ENCODE measurements around the gene DHRSX.
"Not testable (repeated sequence)": the region's sequence is repeated elsewhere in the genome, so short reads cannot be mapped to it uniquely, and the experiment has no call there.

The DHRSX gene

DNA sequence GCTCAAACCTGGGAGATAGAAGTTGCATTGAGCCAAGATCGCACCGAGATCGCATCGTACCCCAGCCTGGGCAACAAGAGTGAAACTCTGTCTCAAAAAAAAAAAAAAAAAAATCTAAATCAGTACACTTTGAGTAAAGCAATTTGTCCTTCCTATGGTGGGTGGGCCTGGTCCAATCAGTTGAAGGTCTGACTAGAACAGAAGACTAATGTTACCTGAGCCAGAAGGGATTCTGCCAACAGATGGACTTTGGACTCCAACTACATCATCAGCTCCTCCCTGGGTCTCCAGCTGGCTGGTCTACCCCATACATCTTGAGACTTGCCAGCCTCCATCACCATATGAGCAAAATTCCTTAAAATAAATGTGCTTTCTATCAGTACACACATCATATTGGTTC is 155.2 kb downstream of the DHRSX start:
- no peak for DNase-seq

DNA sequence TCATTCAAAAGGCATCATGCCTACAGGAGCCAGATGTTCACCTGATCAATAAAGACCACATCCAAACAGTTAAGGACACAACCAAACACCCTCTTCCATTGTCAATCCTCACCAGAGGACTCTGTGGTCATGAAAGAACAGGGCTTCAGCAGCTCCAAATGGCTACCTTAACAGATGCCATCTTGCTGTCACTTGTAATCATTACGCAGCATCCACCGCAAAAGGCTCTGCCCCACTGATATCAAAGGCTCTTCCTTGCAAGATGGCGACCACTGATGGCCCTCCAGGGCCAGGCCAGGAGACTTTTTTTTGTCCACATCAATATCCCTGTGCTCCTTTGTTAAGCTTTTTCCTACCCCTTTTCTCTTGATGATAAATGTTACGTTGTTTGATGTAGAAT is 157.4 kb downstream of the DHRSX start:
- no peak for DNase-seq

DNA sequence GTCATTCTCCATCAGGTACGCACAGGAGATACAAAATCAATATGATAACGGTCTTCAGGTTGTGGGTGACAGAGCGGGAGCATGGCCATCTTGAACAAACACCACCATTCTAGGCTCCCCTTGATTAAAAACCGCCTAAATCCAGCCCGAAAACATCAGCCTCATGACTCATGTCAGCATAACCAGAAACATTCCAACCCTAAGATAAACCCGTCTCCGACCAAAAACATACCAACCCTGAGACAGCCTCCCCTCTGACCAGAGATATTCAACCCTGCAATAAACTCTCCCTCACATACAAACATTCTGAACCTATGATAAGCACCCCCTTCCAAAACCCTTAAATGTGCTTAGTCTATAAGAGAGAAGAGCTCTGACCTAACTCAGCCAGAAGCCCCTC is 157.9 kb downstream of the DHRSX start:
- no peak for DNase-seq

DNA sequence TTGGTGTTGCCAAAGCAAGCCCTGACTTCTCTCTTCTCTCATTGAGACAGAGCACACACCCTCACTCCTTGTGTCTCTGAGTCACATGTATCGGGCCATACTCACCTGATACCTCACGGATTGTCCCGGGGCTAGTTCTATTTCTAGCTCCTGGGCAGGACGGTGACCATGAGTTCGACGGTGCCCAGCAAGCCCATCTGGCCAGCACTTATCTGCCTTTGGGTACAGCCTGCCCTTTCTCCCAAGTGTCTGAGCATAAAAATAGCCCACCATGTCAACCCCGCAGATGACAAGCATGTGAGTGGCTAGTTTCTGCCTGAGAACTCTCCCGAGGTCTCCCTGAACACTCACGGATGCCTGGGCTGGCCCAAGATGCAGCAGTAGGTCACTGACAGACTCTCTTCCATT is 158.5 kb downstream of the DHRSX start:
- no peak for DNase-seq

DNA sequence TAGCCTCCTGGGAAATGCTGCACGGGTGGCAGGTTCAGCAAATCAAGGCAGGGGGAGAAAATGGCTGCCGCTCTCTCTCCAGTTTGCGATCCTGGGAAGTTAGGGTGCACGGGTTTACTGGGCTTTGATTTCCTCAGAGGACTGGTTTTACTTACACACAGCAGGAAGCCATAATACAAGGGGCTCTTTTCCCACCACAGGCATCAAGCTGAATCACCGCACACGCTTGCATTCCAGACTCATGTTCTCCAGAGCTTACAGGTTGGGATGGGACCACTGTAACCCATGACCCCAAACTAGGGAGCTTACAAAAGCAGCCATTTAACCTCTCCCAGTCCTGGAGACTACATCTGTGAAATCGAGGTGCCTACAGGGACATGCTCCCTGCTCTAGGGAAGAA is 159.8 kb downstream of the DHRSX start:
- DNase-seq: no peak

DNA sequence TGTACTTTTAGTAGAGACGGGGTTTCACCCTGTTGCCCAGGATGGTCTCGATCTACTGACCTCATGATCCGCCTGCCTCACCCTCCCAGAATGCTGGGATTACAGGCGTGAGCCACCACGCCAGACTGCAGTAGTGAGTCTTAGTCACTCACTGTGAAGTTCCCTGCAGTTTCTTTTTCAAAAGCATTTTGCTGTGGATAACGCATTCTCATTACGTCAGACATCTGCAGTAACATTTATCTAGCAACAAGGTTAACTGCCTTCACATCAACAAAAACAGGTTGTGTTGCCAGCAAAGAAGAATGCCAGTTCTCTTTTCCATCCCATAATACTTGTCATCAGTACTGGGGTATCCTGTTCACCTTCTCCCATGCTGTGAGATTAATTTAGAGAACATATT is 164.6 kb downstream of the DHRSX start:
- DNase-seq: no peak

DNA sequence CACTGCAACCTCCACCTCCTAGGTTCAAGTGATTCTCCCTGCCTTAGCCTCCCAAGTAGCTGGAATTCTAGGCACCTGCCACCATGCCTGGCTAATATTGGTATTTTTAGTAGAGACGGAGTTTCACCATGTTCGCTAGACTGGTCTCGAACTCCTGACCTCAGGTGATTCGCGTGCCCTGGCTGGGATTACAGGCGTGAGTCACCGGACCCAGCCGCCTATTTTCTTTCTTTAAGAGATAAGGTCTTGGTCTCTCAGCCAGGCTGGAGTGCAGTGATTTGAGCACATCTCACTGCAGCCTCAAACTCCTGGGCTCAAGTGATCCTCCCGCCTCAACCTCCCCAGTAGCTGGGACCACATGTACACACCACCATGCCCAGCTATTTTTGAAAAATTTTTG is 166.5 kb downstream of the DHRSX start:
- no peak for DNase-seq

DNA sequence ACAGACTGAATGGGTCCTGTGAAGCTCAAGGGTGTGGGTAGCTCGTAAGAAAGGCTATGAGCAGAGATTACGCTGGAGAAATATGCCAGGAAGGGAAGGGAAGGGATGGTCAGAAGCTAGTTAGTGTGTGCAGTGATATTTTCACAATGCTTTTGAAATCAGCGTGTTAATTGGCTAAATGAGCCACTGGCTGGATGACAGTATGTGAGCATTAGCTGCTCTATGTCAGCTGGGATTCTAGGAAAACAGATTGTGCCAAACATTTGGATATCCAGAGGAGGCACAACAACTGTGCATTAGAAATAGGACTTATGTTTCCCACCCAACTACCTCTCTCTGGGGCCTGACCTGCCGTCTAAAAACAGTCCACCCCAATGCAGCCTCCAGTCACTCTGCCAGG is 168.5 kb downstream of the DHRSX start:
- DNase-seq: no peak

DNA sequence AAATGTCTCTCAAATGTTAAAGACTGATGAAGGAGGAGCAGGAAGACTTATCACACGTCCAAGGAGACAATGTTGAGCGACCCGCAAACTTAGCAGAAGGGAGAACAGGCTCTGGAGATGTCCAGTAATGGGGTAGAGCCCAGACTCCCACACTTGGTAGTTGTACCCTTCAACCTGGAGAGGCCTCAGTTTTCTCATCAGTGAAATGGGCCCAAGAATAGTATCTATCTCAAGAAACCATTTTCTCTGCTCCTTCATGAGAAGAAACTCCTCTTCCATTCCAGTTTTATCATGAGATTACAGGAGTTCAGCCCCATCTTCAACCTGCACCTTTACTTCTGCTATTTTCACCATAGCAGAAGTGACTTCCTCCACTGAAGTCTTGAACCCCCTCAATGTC is 169.9 kb downstream of the DHRSX start:
- no peak for DNase-seq

DNA sequence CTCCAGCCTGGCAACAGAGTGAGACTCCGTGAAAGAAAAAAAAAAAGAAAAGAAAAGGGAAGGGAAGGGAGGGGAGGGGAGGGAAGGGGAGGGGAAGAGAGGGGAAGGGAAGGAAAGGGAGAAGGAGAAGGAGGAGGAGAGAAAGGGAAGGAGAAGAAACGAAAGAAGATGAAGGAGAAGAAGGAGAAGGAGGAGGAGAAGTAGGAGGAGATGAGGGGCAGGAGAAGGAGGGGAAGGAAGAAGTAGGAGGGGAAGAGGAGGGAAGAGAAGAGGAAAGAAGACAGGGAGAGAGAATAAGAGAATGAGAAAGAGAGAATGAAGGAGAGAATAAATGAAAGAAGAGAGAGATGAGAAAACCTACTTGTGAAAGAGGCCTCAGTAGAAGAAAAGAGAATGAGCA is 170.3 kb downstream of the DHRSX start:
- DNase-seq: no peak

DNA sequence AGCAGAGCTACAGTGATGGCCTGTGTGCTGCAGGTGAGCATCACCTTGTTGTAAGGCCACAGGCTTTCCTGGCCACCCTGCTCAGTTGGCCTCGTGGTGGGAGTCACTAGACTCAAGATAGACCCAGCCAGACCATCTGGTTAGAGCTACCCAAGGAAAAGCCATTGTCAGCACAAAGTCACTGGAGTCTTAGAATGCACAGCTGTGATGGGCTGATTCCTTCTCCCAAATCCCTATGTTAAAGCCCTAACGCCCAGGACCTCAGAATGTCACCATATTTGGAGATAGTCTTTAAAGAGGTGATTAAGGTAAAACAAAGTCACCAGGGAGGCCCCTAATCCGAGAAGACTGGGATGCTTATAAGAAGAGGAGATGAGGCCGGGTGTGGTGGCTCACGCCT is 173.4 kb downstream of the DHRSX start:
- DNase-seq: no peak

DNA sequence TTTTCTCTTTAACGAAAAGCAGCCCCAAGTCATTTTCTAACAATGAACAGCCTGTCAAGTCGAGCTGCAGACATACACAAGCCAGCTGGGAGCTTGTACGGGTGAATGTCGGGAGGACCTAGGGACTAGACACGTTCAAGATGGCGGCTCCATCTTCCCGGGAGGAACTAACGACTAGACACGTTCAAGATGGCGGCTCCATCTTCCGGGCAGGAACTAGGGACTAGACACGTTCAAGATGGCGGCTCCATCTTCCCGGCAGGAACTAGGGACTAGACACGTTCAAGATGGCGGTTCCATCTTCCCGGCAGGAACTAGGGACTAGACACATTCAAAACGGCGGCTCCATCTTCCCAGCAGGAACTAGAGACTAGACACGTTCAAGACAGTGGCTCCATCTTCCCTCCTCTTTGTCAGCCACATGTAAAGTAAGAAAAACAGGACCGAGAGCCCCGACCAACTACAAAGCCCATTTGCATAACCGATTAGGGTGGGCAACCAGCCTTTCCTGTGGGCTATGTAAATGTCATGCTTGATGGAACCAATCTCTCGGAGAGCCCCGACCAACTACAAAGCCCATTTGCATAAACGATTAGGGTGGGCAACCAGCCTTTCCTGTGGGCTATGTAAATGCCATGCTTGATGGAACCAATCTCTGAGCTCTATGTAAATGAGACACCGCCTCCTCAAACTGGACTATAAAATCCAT is 175.5 kb downstream of the DHRSX start:
- no peak for DNase-seq

DNA sequence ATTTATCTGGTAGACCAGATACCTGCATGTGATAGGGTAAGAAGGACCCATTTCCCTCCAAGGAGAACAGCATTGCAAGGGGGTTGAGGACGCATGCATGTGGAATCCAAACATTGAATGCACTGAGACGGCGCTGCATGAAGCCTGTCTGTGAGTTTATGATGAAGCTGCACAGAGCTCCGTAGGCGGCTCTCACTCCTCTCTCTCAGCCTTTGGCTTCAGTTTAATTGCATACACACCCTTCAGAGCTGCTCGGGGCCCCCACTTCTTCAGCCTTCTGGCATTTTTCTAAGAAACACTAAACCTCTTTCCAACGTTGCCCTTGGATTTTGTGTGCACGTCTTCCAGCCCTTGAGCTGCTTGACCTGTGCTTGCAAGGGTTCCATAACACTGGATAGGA is 176.6 kb downstream of the DHRSX start:
- DNase-seq: no peak

DNA sequence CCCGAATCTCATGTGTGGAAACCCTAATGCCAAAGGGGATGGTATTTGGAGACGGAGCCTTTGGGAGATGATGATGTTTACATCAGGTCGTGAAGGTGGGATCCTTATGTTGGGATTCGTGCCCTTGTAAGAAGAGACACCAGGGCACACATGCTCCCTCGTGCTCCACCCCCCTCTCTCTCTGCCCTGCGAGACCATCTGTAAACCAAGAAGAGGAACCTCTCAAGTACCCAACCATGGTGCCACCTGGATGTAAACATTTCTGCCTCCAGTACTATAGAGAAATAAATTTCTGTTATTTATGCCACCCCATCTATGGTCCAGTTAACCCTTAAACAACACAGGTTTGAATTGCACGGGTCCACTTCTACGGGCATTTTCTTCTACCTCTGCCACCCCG is 179.4 kb downstream of the DHRSX start:
- no peak for DNase-seq

DNA sequence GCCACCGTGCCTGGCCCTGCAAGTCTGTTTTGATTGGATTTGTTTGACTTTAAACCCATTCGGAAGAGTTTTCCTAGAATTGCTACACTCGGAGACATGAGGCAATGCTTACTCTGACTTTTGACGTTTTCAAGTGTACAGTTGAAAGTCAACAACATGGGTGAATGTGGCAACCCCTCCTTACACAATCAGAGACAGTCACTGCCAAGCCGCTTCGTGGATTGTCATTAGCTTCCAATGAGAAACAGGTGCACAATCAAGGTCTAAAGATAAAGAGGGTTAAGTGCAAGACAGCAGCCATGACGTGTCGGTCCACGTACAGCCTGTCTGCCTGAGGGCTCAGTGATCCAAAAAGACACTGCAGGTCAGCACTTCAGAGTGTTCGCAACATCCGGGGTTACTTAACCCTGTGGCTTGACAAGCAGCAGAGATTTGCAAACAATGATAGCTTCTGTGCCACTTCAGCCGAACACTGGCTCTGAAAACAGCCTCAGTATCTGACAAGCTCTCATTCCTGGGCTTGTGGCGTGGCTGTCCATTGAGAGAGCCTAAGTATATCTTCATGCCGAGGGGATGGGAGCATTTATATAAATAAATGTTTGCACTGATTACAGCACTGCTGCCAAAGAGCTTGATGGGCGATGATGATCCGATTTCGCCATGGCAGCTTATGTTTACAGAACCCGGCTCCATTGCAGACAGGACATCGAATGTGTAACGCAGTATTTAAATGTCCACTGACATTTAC is 180.0 kb downstream of the DHRSX start:
- no peak for DNase-seq

DNA sequence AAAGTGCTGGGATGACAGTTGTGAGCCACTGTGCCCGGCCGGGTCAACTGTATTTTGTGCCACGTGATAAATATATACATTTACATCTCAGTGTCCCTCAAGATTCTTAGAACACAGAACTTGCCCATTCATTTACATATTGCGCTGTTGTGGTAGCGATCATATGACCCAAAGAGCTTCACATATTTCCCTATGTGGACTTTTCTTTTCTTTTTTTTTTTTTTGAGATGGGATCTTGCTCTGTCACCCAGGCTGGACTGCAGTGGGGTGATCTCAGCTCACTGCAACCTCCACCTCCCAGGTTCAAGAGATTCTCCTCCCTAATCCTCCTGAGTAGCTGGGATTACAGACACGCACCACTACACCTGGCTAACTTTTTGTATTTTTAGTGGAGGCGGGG is 180.7 kb downstream of the DHRSX start:
- no peak for DNase-seq

DNA sequence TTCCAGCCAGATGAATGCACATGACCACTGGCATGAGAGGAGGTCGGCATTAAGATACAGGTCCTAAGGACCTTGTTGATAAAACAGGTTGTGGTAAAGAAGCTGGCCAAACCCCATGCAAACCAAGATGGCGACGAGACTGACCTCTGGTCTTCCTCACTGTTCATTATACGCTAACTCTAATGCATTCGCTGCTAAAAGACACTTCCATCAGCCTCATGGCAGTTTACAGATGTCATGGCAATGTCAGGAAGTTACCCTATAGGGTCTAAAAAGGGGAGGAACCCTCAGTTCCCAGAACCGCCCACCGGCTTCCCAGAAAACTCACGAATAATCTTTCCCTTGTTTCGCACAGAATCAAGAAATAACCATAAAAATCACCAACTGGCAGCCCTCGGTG is 182.4 kb downstream of the DHRSX start:
- no peak for DNase-seq

DNA sequence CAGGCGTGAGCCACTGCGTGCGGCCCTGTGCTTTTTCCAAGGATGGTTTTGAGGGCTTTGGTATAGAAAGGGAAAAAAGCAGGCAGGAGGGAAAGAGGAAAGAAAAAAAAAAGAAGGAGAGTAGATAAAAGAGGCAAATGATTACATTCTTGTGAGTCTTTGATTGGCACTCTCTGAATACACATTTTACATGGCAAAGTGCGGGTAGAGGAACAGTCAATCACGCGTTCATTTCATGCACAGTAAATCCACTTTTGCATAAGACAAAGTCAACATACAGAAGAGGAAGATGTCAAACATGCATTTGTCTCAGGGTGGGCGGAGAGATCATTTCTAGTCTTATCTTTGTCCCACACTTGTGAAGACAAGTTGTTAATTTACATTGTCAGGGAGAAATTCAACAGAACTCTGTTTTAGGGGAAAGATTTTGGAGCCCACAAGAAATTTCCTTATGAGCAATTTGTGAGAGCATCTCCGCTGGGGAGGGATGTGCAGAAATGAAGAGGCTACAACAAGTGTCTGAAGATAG is 183.2 kb downstream of the DHRSX start:
- no peak for DNase-seq

DNA sequence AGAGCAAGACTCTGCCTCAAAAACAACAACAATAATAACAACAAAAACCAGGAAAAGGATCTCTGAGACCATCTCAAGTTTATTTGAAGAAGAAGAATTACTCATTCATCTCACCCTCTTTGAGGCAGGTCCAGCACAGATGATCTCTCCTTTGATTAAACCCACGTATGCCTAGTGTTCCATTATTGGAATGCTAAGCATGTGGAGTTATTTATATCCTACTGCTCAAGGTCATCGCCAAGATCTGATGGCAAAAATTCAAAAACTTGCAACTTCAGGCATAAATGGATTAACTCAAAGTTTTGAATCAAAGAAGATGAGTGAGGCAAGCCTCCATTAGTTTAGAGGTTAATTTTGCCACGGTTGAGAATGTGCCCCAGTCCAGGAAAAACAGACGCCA is 184.2 kb downstream of the DHRSX start:
- no peak for DNase-seq

DNA sequence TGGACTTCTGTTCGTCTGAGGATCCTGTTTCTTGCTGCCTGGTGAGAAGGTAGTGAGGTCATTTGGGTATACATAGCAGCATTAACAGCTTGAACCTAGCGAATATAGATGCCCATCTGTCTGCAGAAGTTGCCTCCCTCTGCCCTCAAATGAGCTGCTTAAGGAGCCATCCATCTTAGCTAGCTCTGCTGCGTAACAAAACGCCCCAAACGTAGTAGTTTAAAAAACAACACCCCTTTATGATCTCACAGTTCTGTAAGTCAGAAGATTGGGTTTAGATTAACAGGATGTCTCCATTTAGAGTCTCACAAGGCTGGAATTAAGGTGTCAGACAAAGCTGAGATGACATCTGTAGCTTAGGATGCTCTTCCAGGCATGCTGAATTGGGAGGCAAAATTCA is 185.3 kb downstream of the DHRSX start:
- no peak for DNase-seq

DNA sequence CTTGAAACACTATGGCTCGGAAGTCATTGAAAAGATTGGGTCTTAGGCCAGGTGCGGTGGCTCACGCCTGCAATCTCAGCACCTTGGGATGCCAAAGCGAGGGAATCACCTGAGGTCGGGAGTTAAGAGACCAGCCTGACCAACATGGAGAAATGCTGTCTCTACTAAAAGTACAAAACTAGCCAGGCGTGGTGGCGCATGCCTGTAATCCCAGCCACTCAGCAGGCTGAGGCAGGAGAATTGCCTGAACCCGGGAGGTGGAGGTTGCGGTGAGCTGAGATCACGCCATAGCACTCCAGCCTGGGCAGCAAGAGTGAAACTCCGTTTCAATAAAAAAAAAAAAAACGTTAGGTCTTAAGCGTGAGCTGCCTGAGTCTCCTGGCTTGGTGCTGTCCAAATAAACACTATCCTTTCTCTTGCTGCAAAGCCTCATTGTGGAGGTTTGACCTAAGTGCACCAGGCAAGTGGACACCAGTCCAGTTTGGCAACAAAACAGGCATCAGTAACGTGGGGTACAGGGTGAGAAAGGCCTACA is 185.9 kb downstream of the DHRSX start:
- no peak for DNase-seq

DNA sequence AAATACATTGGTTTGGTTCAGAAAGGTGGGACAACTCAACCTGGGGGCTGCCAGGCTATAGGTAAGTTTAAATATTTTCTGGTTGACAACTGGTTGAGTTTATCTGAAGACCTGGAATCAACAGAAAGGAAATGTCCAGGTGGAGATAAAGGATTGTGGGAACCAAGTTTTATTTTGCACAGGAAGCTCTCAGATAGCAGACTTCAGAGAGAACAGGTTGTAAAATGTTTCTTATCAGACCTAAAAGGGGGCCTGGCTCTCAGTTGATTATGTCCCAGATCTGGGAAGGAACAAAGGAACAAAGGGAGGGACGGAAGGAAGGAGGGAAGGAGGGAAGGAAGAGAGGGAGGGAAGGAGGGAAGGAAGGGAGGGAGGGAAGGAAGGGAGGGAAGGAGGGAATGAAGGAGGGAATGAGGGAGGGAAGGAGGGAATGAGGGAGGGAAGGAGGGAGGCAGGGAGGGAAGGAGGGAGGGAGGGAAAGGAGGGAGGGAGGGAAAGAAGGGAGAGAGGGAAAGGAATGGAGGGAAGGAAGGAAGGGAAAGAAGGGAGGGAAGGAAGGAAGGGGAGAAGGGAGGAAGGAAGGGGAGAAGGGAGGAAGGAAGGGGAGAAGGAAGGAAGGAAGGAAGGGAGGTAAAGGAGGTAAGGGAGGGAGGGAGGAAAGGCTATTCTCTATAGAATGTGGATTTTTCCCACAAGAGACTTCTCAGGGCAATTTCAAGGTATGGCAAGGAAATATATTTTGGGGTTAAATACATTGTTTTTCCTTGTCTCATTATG is 186.7 kb downstream of the DHRSX start:
- DNase-seq: no peak

DNA sequence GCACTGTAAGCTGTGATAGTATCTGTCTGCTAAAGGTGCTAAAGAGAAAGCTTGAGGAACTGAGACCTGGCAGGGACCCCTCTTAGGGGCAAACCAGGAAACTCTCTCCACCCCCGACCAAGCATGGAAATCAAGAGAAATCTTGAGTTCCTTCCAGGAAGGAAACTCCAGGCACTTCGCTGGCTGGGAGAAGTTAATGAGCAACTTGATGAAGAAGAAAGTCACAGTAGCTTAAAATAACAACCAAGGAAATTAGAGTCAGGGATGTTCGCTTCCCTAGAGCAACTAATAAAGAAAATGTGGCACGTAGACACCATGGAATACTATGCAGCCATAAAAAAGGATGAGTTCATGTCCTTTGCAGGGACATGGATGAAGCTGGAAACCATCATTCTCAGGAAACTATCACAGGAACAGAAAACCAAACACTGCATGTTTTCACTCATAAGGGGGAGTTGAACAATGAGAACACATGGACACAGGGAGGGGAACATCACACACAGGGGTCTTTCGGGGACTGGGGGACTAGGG is 188.7 kb downstream of the DHRSX start:
- not testable (repeated sequence) for DNase-seq
